SK-N-MC (cell line): ENCODE results near the gene DNER.

Source experiments
- EZH2 ChIP-seq: fragments of 200-600 bp; sonication (generic); IDR thresholded peaks from one replicate; pipeline ENCODE4 v1.6.1; 2017; ENCODE audit warnings: antibody characterized with exemption
- POLR2AphosphoS5 ChIP-seq: IDR thresholded peaks from 2 replicates; pipeline ENCODE4 v1.6.1; 2012; ENCODE audit warnings: mild to moderate bottlenecking, low read depth, low read length, borderline replicate concordance

DNA sequence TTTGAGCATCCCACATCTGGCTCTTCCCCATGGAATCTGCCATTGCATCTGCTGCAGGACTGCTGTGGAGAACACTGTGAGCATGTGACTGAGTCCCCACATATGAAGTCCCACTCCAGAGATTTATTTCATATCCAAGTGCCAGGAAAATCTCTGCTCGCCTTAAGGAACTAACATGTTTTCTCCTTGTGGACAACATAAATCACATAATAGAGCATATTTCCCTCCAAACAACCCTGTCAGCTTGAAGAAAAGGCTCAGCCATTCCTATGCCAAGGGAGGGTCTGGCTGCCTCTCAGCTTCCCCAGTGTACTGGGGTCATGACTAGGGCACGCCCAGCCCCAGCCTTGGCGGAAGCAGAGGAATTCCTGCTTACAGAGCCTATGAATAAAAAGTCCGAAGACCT is 193.7 kb downstream of the DNER start:
- no peak for TF ChIP-seq POLR2AphosphoS5
- TF ChIP-seq EZH2: no peak
